Astrocyte of the hippocampus (primary cell): Measurements from ENCODE around the gene GRAMD1B.
"Not testable (repeated sequence)": the region's sequence is repeated elsewhere in the genome, so short reads cannot be mapped to it uniquely, and the experiment has no call there.

Experiments
- DNase-seq: peaks from one replicate; pipeline ENCODE4 v3.0.0; 2011; ENCODE audit warnings: low read depth, low spot score

Gene GRAMD1B

DNA sequence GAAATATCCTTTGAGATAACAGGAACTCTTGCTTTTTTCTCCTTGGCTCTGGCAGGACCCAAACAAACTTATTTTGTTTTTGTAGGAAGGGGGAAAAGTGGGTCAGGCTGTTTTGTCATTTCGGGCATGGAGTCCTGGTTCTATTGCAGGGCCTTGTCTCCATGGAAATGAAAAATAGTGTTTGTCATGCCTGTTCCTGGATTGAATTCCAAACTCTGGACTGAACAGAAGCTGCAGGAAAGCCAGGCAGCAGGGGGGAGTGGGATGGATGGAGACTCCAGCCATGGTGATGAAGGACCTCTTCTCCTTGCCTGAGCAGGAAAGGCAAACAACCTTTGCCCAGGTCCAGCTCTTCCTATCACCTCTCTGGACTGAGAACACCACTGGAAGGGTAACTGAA, 137.4 kb downstream of the GRAMD1B start:
- DNase-seq = no peak

DNA sequence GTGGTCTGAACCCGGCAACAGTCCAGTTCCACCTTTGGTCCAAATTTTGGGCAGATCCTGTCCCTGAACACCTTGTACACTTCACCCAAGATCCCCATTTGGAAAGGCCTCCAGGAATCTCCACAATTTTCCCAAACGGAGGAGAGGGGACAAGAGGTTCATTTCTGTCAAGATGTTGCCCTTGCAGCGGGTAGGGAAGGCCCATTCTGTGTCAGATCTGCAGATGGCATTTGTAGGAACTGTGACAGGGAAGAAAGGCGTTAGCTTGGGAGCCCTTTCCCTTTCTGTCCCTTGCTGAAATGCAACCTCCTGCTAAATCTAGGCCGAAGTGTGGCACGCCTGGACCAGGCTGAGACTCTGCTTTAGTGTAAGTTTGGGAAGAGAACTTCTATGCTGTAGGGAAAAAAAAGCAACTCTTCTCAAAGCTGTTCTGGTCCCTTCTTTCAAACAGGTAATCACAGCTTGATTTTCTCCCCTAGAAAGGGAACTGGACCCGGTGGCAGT, 138.3 kb downstream of the GRAMD1B start:
- no peak for DNase-seq

DNA sequence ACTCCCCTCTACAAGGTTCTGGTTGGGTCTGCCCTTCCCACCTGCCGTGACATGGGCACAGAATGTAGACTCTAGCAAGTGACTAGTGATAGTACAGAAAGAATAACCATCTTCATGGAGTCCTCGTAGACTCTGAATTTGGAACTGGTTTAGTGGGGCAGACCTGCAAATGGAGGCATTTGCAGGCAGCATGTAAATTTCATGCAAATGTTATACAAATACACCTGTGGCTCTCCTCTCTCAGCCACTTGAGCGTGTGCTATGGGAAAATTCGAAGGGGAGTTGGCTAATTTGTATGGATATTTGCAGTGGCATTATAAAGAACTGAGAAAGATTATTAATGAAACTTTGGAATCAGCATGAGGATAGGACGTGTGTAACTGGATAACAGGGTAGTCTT, 139.3 kb downstream of the GRAMD1B start:
- no peak for DNase-seq

DNA sequence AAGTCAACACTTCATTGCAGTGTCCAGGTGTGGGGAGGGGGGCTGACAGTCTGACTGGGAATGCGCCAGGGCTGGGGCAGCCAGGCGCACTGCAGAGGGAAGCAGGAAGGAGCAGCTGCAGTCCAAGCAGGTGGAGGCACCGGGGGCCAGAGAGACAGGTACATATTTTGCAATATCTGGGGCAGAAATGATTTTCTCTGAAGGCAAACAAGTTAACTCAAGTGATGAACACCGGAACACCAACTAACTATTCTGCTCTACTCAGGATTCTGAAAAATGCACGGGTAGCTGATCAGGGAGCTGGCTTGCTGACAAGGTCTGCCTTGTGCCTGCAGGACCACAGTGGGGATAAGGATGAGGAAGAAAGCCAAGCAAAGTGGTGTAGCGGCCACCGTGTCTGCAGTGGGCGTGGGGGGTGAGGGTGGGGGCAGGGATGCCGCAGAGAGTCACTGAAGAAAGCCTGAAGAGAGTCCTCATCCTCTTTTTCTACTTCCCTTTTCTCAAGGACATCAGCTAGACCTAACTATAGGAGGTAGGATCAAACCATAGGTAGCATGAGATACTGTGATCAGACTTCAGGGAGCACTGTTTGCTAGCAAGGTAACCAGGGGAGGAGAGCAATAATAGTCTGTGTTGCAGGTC, 141.0 kb downstream of the GRAMD1B start:
- DNase-seq = no peak

DNA sequence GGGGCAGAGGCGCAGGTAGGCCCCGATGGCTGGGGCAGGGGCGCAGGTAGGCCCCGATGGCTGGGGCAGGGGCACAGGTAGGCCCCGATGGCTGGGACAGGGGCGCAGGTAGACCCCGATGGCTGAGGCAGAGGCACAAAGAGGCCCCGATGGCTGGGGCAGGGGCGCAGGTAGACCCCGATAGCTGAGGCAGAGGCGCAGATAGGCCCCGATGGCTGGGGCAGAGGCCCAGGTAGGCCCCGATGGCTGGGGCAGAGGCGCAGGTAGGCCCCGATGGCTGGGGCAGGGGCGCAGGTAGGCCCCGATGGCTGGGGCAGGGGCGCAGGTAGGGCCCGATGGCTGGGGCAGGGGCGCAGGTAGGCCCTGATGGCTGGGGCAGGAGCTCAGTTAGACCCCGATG, 142.7 kb downstream of the GRAMD1B start:
- not testable (repeated sequence) for DNase-seq

DNA sequence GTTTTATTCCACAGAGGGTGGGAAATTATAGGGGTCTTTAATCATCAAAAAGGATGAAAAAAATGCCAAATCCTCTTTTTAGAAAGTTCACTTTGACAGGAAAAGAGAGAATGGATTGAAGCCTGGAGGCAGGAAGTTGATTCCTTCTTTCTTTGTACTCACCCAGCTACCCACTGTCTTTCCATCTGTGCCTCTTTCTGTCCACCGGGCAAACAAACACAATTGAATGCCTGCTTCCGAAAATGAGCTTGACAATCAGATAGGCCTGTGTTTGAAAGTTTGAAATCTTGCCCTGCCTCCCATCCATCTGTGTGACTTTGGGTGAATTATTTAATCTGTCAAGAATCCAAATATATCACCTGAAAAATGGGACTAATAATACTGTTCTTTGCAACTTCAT, 143.2 kb downstream of the GRAMD1B start:
- DNase-seq = no peak

DNA sequence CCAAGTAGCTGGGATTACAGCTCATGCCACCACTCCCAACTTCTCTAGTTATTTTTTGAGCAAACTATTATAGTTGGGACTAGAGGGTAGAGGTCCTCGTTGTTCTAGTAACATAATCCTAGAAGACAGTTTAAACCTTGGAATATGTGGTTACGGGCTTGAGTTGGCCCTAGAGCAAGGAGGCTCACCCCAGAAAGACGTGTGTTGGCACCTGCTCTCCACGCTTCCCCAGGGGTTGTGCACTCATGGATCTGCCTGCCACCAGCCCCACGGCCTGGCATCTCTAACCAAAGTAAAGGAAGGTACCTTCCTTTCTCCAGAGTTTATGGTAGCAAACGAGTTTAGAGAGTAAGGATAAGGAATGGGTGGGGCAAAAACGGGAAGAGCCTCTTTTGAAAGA, 145.4 kb downstream of the GRAMD1B start:
- DNase-seq = no peak

DNA sequence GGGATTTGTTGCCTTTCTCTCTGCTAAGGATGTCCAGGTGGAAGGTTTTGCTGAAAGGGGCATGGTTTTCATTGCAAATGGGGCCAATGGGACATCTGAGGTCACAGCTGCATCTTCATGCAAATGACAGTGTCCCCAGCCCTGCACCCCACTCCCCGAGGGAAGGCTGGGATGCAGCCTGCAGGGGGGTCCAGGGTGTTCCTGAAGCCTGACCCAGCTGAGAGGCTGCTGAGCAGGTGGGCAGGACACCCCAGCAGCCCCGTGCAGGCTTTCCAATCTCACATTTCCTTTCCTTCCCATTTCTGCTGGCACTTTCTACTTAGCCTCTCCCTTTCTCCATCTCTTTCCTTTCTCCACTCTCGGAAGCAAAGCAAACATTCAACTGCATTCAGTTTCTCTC, 146.0 kb downstream of the GRAMD1B start:
- DNase-seq = no peak

DNA sequence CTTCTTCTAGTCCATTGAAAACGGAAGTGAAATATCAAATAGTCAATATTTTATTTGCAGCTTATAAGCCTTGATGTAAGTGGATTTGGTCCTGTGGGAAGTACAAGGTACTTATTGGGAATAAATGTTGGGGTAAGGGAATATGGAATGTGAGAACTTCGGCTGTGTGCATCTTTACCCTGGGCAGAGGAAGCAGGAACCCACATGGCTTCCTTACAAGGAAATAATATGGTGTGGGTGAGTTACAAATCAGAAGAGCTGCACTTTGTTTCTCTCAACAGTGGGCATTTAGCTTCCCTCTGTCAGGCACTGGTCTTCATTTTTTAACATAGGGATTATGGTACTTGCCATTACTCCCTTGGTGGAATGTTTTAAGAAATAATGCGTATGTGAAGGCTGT, 146.4 kb downstream of the GRAMD1B start:
- no peak for DNase-seq

DNA sequence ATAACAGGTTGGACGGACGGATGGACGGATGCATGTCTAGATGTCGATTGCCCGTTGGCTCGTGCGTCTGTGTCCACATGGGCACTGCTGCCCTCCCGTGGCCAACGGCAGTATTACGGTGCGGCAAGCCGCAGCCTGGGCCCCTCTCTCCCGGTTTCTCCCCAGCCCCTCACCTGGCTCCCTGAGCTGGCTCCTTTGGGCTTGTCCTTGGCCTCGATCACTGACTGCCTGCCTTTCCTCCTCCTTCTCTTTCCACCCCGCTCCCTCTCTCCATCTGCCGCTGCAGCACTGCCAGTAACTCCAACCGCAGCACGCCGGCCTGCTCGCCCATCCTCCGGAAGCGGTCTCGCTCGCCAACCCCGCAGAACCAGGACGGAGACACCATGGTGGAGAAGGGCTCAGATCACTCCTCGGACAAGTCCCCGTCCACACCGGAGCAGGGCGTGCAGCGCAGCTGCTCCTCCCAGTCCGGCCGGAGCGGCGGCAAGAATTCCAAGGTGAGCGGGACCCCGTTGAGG, 147.1 kb downstream of the GRAMD1B start:
- DNase-seq = peak; percentile 78

DNA sequence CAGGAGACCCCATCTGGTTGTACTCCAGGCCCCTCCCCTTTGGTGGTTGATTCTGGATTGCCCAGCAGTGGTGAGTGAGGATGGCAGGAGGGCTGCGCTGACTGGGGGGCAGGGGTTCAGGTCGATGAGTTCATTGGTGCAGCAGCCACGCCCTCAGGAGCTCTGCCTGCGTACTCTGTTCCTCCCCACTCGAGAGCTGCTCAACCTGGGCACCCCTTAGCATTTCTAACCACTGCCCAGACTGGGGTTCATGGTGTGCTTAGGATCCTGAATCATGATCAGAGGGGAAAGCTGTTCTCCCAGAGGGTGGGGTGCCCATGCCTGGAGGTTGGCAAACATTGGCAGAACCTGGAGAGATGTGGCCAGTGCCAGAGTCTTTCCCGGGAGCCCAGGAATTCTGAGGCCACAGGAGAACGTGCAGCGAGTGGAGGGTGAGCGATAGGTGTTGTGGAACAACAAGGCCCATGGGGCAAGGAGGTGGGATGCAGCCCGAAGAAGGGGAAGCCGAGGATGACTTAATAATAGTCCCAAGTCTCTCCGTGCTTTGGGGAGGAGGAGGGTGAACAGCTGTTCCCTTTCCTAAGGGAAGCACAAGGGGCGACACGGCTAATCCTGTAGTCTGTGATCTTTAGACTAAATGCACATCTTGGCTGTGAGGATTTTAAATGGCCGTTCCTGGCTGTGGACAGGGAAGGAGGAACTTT, 148.9 kb downstream of the GRAMD1B start:
- no peak for DNase-seq

DNA sequence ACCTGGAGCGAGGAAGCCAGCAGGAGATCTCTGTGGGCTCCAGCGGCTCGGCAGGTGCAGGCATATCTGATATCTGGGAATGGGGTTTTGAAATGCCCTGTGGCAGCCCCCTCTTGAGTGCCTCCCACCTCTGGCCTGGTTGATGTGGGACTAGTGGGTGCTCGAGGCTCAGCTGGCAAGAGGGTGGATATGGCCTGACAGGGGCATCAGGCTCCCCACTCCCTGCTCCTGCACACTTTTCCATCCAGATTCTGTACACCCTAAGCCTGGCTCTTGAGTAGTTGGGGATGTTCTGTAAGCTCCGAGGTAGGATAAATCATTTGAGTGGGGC, 149.4 kb downstream of the GRAMD1B start:
- no peak for DNase-seq

DNA sequence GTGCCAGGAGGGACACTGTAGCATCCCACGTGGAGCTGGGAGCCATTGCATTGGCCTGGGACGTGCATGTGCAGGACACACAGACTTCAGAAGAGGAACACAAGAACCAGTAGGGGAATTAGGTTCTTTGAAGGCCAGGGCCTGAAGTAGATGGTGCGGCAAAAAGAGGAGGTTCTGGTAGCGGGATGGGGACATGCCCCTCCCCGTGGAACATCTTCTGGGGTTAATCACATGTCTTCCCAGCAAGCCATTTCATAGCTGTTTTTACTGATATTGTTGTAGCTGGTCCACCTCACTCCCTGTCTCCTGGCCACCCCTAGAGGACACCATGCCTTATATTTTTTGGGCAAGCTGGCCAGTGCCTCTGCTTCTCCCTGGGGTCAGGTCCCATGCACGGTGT, 150.1 kb downstream of the GRAMD1B start:
- DNase-seq = no peak

DNA sequence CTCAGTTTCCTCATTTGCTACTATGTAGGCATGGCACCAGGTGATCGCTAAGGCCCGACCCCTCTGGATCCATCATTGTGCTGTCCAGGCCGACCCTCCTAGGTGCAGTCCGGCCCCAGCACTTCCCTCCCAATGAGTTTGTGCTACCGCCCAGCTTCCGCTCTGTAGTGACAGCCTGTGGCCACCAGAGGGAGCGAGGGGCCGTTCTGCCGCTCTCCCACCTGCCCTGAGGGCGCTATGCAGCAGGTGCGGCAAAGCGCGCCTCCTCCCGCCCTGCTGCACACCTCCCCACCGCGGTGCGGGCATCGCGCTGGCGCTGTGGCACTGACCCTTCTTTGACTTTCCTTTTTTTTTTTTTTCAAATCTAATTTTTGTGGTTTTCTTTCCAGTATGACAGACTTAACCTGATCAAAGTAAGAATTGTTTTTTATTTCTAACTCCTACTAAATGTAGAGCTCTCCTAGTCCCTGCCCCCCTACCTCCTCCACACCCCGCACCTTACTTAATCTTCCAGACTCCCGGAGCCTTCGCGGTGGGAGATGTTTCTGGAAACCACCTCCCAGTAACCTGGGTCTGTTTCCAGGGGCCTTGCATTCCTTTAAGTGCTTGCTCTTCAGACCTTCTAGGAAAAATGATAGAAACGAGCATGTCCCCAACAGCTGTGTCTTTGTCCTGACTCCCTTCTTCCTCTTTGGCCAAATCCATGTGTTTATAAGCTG, 150.6 kb downstream of the GRAMD1B start:
- DNase-seq = peak; percentile 74

DNA sequence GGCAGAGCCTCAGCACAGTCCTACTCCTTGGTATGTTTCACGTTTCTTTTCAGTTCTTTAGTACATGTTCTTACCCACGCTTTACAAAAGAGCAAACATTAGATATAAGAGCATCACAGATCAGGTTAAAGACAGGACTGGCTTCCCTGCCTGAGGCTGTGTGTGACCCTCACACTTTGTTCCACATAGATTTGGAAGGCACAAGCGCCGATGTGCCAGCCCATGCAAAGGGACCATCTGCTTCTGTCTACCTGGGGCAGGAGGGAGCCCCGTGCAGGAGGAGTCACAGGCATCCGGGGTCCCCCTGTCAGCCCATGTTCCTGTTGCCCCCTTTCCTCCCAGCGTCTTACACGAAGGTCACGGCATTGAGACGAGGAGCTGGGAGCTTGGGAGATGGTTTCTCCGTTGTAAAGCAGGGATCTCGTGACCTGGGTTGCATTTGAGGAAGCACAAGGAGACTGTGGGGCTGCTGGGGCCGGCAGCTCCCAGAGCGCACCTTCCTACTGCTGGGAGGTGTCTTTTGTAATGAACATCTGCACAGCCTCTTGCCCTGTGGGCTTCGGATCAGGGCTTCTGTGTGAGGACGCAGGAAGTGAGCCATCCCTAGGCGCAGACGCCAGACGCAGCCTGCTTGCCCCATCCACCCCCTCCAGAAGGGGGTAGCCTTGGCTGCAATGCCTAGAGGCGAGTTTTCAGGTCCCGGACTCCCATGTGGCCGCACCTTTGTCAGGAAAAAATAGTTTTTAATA, 151.8 kb downstream of the GRAMD1B start:
- no peak for DNase-seq

DNA sequence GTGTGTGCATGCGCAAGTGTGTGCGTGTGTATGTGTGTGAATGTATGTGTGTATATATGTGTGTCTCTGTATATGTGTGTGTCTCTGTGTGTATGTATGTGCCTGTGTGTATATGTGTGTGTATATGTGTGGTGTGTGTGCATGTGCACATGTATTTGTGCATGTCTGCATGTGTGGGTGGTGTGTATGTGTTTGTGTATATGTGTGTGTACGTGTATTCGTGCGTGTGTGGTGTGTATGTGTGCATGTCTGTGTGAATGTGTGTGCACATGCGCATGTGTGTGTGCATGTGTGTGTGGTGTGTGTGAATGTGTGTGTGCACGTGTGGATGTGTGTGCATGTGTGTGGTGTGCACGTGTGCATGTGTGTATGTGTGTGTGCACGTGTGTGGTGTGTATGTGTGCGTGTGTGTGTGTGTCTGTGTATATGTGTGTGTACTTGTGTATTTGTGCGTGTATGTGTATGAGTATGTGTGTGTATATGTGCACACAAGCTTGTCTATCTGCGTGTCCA, 153.0 kb downstream of the GRAMD1B start:
- DNase-seq = no peak

DNA sequence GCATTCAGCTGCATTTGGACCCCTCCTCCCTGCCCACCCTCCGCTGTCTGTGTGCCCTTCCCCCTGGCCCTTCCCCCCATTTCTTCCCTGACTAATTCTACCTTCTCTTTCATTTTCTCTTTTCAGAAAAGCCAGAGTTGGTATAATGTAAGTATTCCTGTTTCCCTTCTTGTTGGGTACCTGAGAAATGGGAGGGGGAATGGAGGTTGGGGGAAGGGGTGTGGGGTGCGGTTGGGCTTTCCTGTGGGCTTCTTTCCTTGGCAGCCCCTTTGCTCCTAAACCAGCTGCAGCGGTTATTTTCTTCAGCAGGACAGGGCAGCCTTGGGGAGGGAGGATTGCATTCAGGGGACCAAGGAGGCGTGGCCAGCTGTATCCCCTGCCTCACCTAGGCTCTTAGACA, 154.1 kb downstream of the GRAMD1B start:
- DNase-seq = no peak

DNA sequence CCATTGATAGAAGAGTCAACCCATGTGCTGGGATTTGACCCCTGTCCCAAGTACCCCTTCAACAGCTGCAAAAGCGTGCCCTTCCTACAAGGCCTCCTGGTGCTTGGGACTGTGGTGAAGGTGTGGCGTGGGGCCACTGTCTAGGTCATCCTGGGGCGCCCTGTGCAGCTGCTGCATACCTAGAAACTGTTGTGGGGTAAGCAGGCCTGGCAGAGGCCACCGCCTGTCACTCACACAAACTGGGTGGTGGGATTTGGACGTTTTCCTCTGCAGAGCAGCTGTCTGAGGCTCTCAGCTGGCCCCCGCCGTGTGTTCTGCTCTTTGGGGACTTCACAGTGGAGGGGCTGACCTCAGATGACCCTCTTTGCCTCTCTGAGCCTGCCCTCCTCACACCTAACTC, 154.7 kb downstream of the GRAMD1B start:
- no peak for DNase-seq

DNA sequence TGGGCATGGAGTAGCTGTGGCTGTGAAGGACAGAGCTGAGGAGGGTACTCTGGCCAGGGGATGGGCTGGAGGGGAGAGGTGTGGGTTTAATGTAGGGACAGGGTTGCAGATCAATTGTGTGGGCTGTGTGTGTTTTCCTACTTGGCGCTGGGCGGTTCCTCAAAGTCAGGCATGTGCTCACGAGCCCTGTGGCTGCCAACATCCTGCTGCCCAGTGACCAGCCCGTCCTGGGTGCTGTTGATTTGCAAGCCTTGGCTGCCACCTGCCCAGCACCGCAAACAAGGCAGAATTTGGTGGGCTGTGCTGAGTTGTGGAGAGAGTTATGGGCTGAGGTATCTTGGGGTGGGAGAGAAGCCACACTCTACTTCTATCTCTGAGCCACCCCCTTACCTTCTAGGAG, 155.1 kb downstream of the GRAMD1B start:
- no peak for DNase-seq

DNA sequence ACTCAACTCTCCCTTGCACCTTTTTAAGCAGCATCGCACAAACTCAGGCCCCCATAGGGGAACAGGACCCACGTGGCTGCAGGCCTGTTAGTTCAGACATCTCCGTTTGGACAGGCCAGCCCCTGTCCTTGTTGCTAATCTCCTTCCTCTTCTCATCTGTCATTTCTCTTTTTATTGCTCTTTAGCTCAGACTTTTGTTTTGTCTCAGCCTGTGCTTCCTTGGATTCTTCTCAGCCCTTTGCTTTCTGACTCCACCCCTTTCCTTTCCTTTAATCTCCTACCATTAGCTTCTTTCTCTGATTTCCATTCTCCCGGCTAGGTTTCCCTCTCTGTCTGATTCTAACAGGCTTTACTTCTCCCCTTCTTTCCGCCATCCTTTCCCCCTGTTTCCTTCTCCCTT, 155.6 kb downstream of the GRAMD1B start:
- DNase-seq = no peak

DNA sequence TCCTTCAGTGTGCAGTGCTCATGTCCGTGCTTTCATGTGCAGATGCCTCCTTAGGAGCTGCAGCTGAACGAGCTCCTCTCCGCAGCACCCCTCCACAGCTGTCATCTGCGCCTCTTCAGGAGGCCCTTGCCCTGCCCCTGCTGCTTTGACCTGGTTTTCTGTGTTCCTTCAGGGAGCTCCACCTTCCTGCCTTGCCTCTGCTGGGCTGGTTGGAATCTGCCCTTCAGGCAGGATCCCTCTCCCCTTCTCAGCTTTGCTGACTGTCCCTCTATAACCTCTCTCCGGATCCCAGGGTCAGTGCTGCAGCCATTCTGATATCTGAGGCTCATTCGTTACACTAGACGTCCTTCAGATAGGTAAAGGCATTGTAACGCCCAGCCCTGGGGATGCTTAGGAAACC, 156.5 kb downstream of the GRAMD1B start:
- DNase-seq = no peak

DNA sequence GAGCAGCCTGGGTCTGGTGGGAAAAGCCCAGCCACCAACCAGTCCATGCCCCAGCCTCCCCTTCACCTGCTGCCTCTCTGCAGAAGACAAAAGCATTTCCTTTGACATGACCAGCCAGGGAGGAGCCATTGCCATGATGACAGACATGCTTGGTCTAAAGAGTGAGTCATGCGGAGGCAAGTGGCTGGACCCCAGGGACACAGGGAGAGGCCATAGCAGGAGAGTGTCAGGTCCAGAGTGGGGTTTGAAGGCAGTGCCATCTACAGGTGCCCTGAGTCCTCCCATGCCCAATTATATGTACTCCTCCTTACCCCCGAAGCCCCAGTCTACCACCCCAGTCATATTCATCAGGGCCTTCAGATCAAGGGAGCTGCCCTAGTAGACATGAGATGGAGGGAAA, 157.0 kb downstream of the GRAMD1B start:
- DNase-seq = no peak
